ENCODE measurements around the gene C19orf67. TPM values are rescaled to one million over a fixed set of nuclear protein-coding genes. Genes with fewer than 3 reads are reported as not detected.

C19orf67 gene
- total RNA-seq: not detected in 2 replicates

DNA sequence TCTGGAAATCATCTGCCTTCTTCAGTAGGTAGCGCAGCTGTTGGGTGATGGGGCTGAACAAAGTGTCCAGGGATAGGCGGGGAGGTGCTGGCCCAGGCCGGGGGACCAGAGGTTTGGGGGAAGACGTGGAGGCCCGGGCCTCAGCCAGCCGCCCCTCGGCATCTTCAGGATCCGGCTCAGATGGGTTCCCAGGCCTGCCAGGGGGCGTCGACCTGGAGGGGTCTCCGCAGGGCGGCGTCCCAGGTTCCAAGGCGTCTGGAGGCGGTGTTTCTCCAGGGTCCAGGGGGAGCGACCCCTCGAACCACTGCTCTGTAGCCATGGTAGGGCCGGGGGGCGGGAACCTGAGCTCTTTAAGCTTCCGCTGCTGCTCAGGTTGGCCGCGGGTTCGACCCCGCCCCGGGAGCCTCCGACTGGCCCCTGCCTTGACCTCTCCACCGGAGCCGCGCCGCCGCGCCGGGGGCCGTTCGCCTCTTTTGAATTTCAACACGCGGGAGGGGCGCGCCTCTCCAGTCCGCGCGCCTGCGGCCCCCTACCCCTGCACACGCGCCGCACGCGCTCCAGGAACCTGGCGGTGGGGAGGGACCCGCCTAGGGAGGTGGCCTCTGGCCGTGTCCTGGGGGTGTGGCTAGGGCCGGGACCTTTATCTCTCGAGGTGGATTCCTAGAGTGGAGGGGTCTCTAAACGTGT is at the start of gene C19orf67:
Gene C19orf67 (minus strand): TSS at position 475 of the 687 bp plus-strand sequence. CDS start 156 bp downstream, at position 319.

DNA sequence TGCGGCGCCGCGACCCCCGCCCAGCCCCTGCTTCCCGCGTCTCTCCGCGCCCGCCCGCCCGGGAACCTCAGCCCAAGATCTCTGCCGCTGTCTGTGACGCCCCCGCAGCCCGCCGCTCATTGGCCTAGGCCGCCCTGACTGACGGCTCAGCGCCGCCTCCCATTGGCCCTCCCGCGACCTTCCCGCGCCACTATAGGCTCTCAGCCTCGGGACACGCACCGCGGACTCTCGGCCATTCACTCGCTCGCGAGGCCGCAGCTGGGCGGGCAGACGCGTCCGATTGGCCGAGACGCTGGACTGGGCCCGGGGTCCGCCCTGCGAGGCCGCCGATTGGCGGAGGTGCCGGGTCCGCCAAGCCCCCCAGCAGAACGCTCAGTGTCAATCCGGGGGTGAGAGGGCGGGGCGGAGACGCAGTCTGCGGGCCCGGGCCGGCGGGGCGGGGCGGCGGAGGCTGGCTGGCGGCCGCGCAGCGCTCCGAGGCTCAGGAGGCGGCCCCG is 32.1 kb upstream of the C19orf67 start, which contains the start of gene PRKACA:
Gene PRKACA (minus strand): TSS at position 95 of the 497 bp plus-strand sequence. CDS start 215 bp downstream, outside the sequence.

GRCh38 chr19:14090509-14091080 is 5.0 kb upstream of the C19orf67 start, which contains the start of gene SAMD1:
SAMD1 (minus strand) TSS chr19:14090751.

GRCh38 chr19:14072535-14073260 is 12.9 kb downstream of the C19orf67 start, which contains the start of gene MISP3:
MISP3 (plus strand) TSS chr19:14072786; CDS start chr19:14073310, 524 bp downstream.

GRCh38 chr19:14061751-14062557 is 23.6 kb downstream of the C19orf67 start, which contains the start of gene PALM3:
PALM3 (minus strand) TSS chr19:14062076; CDS start chr19:14061980, 96 bp downstream.

DNA sequence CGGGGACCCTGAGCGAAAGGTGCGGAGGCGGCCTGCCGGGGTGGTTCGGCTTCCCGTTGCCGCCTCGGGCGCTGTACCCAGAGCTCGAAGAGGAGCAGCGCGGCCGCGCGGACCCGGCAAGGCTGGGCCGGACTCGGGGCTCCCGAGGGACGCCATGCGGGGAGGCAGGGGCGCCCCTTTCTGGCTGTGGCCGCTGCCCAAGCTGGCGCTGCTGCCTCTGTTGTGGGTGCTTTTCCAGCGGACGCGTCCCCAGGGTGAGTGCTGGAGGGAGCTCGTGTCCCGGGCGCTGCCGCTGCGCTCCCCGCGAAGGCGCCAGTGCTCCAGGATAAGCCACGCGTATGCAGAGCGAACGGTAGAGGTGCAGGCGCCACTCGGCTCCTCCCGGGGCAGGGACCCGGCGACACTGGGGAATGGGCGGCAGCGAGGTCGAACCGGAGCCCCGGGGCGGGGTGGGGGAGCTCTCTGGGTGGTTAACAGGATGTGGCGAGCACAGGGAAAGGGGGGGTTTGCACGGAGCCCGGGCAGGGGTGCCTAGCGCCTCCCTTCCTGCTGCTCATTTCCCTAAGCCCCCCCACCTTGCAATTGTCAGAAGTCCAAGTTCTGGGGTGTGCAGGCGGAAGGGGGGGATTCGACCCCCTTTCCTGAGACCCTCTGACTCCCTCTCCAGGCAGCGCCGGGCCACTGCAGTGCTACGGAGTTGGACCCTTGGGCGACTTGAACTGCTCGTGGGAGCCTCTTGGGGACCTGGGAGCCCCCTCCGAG is 53.7 kb downstream of the C19orf67 start, which contains the start of gene IL27RA:
Gene IL27RA (plus strand): TSS at position 44 of the 762 bp plus-strand sequence. CDS start 111 bp downstream, at position 155.

Other genes with a start within 250 kb of the C19orf67 start
- gene NANOS3, start 208.6 kb downstream of the C19orf67 start, total RNA-seq: not detected in 2 replicates
- 0.54 and 0.66 TPM in 2 replicates for gene BRME1, start 179.7 kb downstream of the C19orf67 start, total RNA-seq
- gene CC2D1A, start 179.6 kb downstream of the C19orf67 start, total RNA-seq: 5.4 and 7.2 TPM in 2 replicates
- gene PODNL1, start 147.4 kb downstream of the C19orf67 start, total RNA-seq: 0.09 TPM in 2 replicates
- gene DCAF15, start 133.3 kb downstream of the C19orf67 start, total RNA-seq: 9.7 and 11.1 TPM in 2 replicates
- 2.8 and 3.4 TPM in 2 replicates for gene RFX1, start 79.5 kb downstream of the C19orf67 start, total RNA-seq
- gene RLN3, start 57.6 kb downstream of the C19orf67 start, total RNA-seq: not detected in 2 replicates
- gene IL27RA, start 54.0 kb downstream of the C19orf67 start, total RNA-seq: 5.9 and 8.5 TPM in 2 replicates
- gene PALM3, start 23.7 kb downstream of the C19orf67 start, total RNA-seq: under 0.01 and 0.18 TPM in 2 replicates
- 0.09 TPM in 2 replicates for gene MISP3, start 13.0 kb downstream of the C19orf67 start, total RNA-seq
- gene SAMD1, start 5.0 kb upstream of the C19orf67 start, total RNA-seq: 17.1 and 24.1 TPM in 2 replicates
- gene PRKACA, start 32.0 kb upstream of the C19orf67 start, total RNA-seq: 35.7 and 45.3 TPM in 2 replicates
- gene ASF1B, start 50.8 kb upstream of the C19orf67 start, total RNA-seq: 6.2 and 16.7 TPM in 2 replicates
- gene ADGRL1, start 120.4 kb upstream of the C19orf67 start, total RNA-seq: 1.7 and 3.7 TPM in 2 replicates